ENCODE data around the gene ARAP2.

Gene ARAP2

GRCh38 chr4:36255577-36255976 is 11.3 kb upstream of the ARAP2 start:
- Histone ChIP-seq H3K27ac (ENCODE audit: low read length) (no peak overlapping the region), H3K4me1 (ENCODE audit: insufficient read depth, low read length) (no peaks in the 10 kb centered on the region), H3K36me3 (ENCODE audit: insufficient read depth, low read depth, low read length) (no peaks in the 10 kb centered on the region), H3K27me3 (ENCODE audit: insufficient read depth, low read length) (no peaks in the 10 kb centered on the region), H3K4me3 (ENCODE audit: low read length) (no peak overlapping the region), H3K9me3 (ENCODE audit: insufficient read depth, low read depth, low read length) (no peaks in the 10 kb centered on the region), H3K9ac (ENCODE audit: low read depth, low read length) (no peak overlapping the region)

- Histone ChIP-seq H3K27me3 (ENCODE audit: insufficient read depth, low read length) (no peaks in the 10 kb centered on the region), H3K4me1 (ENCODE audit: insufficient read depth, low read length) (no peaks in the 10 kb centered on the region), H3K27ac (ENCODE audit: low read length) (no peak overlapping the region), H3K9ac (ENCODE audit: low read depth, low read length) (no peak overlapping the region), H3K36me3 (ENCODE audit: insufficient read depth, low read depth, low read length) (no peaks in the 10 kb centered on the region), H3K9me3 (ENCODE audit: insufficient read depth, low read depth, low read length) (no peaks in the 10 kb centered on the region), H3K4me3 (ENCODE audit: low read length) (no peak overlapping the region)
Observed at GRCh38 chr4:36254371-36254770, 10.1 kb upstream of the ARAP2 start.

DNA sequence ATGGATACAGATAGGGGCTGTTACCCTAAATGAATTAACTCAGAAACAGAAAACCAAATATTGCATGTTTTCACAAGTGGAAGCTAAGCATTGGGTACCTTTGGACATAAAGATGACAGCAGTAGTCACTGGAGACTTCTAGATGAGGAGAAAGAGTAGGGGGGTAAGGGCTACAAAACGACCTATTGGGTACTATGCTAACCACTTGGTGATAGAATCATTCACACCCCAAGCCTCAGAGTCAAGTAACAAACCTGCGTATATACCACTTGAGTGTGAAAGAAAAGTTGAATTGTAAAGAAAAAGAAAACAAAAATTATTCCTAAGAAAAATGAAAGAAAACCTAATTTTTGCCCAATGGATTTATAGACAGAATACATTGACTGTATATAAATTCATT is 7.7 kb upstream of the ARAP2 start:
- H3K27me3 ChIP-seq (ENCODE audit: insufficient read depth, low read length) = no peaks in the 10 kb centered on the region
- no peaks in the 10 kb centered on the region for H3K36me3 ChIP-seq (ENCODE audit: insufficient read depth, low read depth, low read length)
- H3K4me1 ChIP-seq (ENCODE audit: insufficient read depth, low read length) = no peaks in the 10 kb centered on the region
- no peak overlapping the region for H3K4me3 ChIP-seq (ENCODE audit: low read length)
- H3K27ac ChIP-seq (ENCODE audit: low read length) = no peak overlapping the region
- no peak overlapping the region for H3K9ac ChIP-seq (ENCODE audit: low read depth, low read length)
- no peaks in the 10 kb centered on the region for H3K9me3 ChIP-seq (ENCODE audit: insufficient read depth, low read depth, low read length)

- Histone ChIP-seq H3K4me1 (ENCODE audit: insufficient read depth, low read length) (no peaks in the 10 kb centered on the region; the same call in 1 of the 2 replicates), H3K27ac (ENCODE audit: low read length) (no peak overlapping the region), H3K36me3 (ENCODE audit: insufficient read depth, low read depth, low read length) (no peaks in the 10 kb centered on the region), H3K9me3 (ENCODE audit: insufficient read depth, low read depth, low read length) (no peaks in the 10 kb centered on the region), H3K4me3 (ENCODE audit: low read length) (no peak overlapping the region), H3K27me3 (ENCODE audit: insufficient read depth, low read length) (peaks cover 14% of the 10 kb centered on the region), H3K9ac (ENCODE audit: low read depth, low read length) (no peak overlapping the region)
Observed at GRCh38 chr4:36249610-36250009, 5.3 kb upstream of the ARAP2 start.

DNA sequence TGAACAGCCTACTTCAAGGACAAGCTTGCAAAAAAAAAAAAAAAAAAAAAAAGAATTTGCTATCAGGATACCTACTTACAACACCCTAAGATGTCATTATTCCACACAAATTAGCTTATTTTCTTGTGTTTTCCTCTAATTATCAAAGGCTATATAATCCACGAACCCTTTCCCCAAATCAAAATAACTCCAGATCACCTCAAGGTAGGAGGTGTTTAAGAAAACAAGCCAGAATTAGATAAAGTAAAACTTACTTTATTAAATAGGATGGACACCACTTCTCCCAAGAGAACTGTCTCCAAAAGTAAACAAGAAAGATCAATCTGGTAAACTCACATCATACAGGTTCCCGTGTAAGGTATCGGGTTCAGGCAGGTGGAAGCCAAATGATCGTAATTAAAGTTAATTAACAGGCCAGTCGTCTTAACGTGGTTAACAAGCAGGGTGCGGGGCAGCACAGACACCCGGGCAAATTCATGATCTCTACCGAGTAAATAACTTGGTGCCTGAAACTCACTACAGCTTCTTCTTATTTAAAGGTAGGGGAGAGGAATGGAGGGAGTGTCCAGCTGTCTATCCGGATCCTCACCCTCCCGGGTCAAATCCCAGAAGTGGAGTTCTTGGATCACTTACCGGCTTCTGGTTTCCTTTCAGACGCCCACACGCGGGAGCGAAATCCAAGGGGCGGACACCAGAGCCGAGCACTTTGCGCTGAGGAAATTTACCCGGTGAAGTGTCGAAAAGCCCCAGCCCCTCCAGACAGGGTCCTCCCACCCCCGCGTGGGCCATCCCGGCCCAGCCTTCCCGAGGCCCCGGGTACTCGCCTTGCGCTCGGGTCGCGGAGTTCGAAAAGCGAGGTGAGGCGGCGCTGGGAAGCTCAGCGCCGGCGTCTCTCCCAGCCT is 708 bp downstream of the ARAP2 start:
- Histone ChIP-seq H3K36me3 (ENCODE audit: insufficient read depth, low read depth, low read length) (no peaks in the 10 kb centered on the region), H3K27me3 (ENCODE audit: insufficient read depth, low read length) (peaks cover 42% of the 10 kb centered on the region), H3K4me3 (ENCODE audit: low read length) (peak overlapping the region; percentile 75), H3K9me3 (ENCODE audit: insufficient read depth, low read depth, low read length) (no peaks in the 10 kb centered on the region), H3K9ac (ENCODE audit: low read depth, low read length) (peak overlapping the region; percentile 66; the same call in 1 of the 2 replicates), H3K4me1 (ENCODE audit: insufficient read depth, low read length) (no peaks in the 10 kb centered on the region; the same call in 1 of the 2 replicates), H3K27ac (ENCODE audit: low read length) (no peak overlapping the region)

- H3K9ac ChIP-seq (ENCODE audit: low read depth, low read length) = no peak overlapping the region
- no peaks in the 10 kb centered on the region; the same call in 1 of the 2 replicates for H3K4me1 ChIP-seq (ENCODE audit: insufficient read depth, low read length)
- H3K4me3 ChIP-seq (ENCODE audit: low read length) = peak overlapping the region; percentile 75; the same call in 1 of the 2 replicates
- H3K27me3 ChIP-seq (ENCODE audit: insufficient read depth, low read length) = peaks cover 42% of the 10 kb centered on the region
- no peaks in the 10 kb centered on the region for H3K9me3 ChIP-seq (ENCODE audit: insufficient read depth, low read depth, low read length)
- no peak overlapping the region for H3K27ac ChIP-seq (ENCODE audit: low read length)
- H3K36me3 ChIP-seq (ENCODE audit: insufficient read depth, low read depth, low read length) = no peaks in the 10 kb centered on the region
Observed at GRCh38 chr4:36242629-36243354, 1.5 kb downstream of the ARAP2 start.

- no peak overlapping the region for H3K9ac ChIP-seq (ENCODE audit: low read depth, low read length)
- no peaks in the 10 kb centered on the region; the same call in 1 of the 2 replicates for H3K4me1 ChIP-seq (ENCODE audit: insufficient read depth, low read length)
- H3K36me3 ChIP-seq (ENCODE audit: insufficient read depth, low read depth, low read length) = no peaks in the 10 kb centered on the region
- peaks cover 42% of the 10 kb centered on the region for H3K27me3 ChIP-seq (ENCODE audit: insufficient read depth, low read length)
- no peaks in the 10 kb centered on the region for H3K9me3 ChIP-seq (ENCODE audit: insufficient read depth, low read depth, low read length)
- no peak overlapping the region for H3K27ac ChIP-seq (ENCODE audit: low read length)
- H3K4me3 ChIP-seq (ENCODE audit: low read length) = no peak overlapping the region
Observed at GRCh38 chr4:36241771-36242170, 2.5 kb downstream of the ARAP2 start.

DNA sequence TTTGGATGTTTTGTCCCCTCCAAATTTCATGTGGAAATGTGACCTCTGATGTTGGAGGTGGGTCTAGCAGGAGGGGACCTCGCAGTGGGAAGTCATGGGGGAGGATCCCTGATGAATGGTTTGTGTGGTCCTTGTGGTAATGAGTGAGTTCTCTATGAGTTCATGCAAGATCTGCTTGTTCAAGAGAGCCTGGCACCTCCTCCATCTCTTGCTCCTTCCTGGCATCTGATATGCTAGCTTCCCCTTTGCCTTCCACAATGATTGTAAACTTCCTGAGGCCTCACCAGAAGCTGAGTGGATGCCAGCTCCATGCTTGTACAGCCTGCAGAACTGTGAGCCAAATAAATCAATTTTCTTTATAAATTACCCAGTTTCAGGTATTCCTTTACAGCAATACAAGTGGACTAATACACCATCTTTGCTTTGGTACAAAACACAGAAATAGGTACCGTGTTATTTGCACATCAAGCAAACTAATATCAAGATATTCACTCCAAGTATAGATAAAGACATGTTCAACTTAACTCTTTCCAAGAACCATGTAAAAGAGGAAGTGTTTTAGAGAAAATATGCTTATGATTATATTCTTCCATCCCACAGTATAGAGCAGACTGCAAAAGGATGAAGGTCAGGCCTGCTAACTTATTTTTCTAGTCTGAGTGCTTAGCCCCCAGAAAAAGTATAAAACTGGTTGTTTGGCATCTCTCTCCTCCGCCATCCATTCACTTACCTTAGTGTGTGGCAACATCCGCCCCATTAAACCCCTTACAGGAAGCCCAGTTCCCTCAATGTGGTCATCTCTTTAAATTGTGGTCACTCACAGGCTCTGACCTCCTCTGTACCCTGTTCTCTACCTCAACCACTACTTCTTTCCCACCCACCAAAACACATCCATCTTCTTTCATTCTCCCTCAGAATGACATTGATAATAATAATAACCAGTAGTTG is 6.7 kb downstream of the ARAP2 start:
- no peak overlapping the region for H3K9ac ChIP-seq (ENCODE audit: low read depth, low read length)
- H3K9me3 ChIP-seq (ENCODE audit: insufficient read depth, low read depth, low read length) = no peaks in the 10 kb centered on the region
- no peak overlapping the region for H3K4me3 ChIP-seq (ENCODE audit: low read length)
- H3K27ac ChIP-seq (ENCODE audit: low read length) = no peak overlapping the region
- H3K36me3 ChIP-seq (ENCODE audit: insufficient read depth, low read depth, low read length) = no peaks in the 10 kb centered on the region
- 0 out of 2 replicates have a peak, but pooled peaks cover 2% of the 10 kb centered on the region for H3K4me1 ChIP-seq (ENCODE audit: insufficient read depth, low read length)
- H3K27me3 ChIP-seq (ENCODE audit: insufficient read depth, low read length) = peaks cover 10% of the 10 kb centered on the region

GRCh38 chr4:36236159-36236558 is 8.2 kb downstream of the ARAP2 start:
- no peak overlapping the region for H3K27ac ChIP-seq (ENCODE audit: low read length)
- H3K4me1 ChIP-seq (ENCODE audit: insufficient read depth, low read length) = 0 out of 2 replicates have a peak, but pooled peaks cover 2% of the 10 kb centered on the region
- no peak overlapping the region for H3K4me3 ChIP-seq (ENCODE audit: low read length)
- H3K36me3 ChIP-seq (ENCODE audit: insufficient read depth, low read depth, low read length) = no peaks in the 10 kb centered on the region
- no peak overlapping the region for H3K9ac ChIP-seq (ENCODE audit: low read depth, low read length)
- H3K9me3 ChIP-seq (ENCODE audit: insufficient read depth, low read depth, low read length) = no peaks in the 10 kb centered on the region
- no peaks in the 10 kb centered on the region for H3K27me3 ChIP-seq (ENCODE audit: insufficient read depth, low read length)

DNA sequence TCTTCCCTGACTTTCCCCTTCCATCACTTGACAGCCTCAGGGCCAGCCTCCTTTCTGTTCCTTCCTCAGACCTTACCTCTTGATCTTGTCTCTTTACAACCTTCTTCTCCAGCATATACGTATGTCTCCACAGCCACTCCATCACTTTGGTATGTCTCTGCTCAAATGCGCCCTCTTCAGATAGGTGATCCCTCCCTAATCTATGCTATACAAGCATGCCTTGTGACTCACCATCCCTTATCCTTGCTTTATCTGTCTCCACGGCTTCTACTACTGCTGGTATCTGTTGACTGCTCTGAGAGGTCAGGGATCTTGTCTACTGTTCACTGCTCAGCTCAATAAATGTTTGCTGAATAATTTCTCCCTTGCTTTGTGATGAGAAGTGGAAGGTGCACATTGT is 9.0 kb downstream of the ARAP2 start:
- Histone ChIP-seq H3K27me3 (ENCODE audit: insufficient read depth, low read length) (no peaks in the 10 kb centered on the region), H3K9ac (ENCODE audit: low read depth, low read length) (no peak overlapping the region), H3K4me1 (ENCODE audit: insufficient read depth, low read length) (0 out of 2 replicates have a peak, but pooled peaks cover 2% of the 10 kb centered on the region), H3K9me3 (ENCODE audit: insufficient read depth, low read depth, low read length) (no peaks in the 10 kb centered on the region), H3K4me3 (ENCODE audit: low read length) (no peak overlapping the region), H3K27ac (ENCODE audit: low read length) (no peak overlapping the region), H3K36me3 (ENCODE audit: insufficient read depth, low read depth, low read length) (no peaks in the 10 kb centered on the region)
